GM21528 (cell line): ENCODE data around the gene UBE3D.
"Not testable (repeated sequence)": the region's sequence is repeated elsewhere in the genome, so short reads cannot be mapped to it uniquely, and the experiment has no call there.

Source experiments
- ATAC-seq: cut with Tn5 transposase; IDR thresholded peaks from one replicate; pipeline ENCODE4 v1.9.1; 2021; ENCODE audit warnings: mild to moderate bottlenecking, moderate library complexity; ENCODE audit not compliant: unreplicated experiment, low FRiP score

Gene UBE3D

DNA sequence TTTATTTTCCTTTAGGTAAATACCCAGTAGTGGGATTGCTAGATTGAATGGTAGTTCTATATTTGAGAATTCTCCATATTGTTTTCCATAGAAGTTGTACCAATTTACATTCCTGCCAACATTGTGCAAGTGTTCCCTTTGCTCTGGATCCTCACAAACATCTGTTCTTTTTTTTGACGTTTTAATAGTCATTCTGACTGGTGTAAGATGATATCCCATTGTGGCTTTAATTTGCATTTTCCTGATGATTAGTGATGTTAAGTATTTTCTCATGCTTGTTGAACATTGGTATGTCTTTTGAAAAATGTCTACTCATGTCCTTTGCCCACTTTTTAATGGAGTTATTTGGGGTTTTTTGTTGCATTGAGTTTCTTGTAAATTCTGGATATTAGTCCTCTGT, 85.6 kb downstream of the UBE3D start:
- no peak for ATAC-seq

DNA sequence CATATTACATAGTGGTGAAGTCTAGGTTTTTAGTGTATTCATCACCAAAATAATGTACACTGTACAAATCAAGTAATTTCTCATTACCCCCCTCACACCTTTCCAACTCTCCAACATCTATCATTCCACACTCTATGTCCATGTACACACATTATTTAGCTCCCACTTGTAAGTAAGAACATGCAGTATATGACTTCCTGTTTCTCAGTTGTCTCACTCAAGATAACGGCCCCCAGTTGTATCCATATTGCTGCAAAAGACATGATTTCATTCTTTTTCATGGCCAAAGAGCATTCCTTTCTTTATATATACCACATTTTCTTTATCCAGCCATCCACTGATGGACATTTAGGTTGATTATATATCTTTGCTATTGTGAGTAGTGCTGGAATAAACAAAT, 86.0 kb downstream of the UBE3D start:
- no peak for ATAC-seq

DNA sequence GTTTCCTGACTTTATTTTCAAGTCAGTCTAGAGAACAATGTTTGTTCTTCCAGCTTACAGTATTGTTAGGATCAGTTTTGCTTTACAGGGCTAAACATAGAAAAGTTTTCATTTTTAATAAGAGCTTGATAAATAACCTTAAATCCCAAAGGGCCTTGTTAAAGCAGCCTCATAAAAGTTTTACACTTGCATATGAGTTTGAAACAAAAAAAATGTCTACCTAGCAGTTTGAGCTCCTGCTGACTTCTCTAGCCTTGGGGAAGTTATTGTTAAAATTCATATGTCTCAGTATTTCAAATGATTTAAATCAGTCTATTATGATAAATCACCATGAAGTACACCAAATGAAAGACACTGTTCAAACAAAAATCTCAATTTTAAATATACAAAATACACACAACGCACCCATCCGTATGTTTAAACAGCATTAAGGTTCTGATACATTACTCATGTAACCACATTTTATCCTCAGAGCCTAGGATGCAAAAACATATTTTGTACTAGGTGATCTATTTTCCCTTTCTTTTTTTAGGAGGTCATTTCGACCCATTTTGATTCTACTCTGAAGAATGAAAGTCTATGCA, 87.2 kb downstream of the UBE3D start:
- no peak for ATAC-seq

DNA sequence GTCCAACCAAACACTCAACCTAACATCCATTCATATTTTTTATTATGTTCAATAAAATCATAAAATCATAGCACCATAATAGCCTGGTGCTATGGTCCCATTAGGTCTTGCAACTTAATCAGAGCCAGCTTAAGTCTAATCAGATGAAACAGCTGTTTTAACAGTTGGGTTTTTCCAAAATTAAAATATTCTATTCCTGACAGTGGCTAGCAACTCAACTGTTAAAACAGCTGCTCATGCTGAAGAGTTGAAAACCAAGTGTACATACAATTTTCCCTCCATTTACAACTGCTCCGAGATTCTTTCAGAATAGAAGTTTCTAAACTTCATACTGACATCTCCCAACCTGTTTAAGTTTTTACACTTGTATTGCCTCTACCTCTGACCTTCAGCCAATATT, 89.5 kb downstream of the UBE3D start:
- ATAC-seq, result no peak

DNA sequence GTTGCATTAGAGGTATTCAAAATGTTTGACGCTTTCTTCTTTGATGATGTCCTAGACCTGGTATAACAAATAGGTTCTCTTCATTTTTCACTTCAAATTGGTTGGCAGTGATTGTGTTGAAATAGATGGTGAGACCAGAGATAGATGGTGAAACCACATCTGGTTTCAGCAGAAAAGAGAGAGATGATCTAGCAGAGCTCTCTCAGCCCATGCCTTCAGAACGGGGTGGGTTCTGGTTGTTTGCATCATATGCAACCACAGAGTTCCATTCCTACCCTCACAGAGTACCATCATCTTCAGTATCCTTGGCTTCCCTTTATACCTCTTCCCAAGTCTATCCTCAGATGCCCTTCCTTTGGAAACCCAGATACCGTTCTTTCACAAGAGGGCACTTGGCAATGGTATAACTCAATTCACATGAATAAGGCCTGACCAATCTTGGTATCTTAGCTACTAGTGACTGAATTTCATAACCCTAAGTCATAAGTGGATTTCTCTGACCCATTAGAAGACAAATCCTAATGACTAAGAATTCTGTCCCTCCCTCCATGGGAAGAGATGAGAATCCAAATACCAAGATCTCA, 93.7 kb downstream of the UBE3D start:
- no peak for ATAC-seq

DNA sequence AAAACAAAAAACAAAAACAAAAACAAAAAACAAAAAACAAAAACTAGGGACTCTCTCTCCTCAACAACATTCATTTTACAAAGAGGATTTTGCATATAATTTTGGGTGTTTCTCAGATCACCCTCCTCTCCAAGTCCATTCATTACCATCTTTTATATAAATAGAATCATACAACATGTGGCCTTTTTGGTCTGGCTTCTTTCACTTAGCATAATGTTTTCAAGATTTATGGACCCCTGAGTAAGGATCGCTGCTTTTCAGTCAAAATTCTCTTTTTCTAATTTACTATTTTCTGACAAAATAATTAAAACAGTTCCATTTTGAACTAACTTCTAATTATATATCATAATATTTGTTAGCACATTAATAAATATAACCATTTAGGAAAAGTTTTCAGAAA, 94.8 kb downstream of the UBE3D start:
- ATAC-seq, result no peak

DNA sequence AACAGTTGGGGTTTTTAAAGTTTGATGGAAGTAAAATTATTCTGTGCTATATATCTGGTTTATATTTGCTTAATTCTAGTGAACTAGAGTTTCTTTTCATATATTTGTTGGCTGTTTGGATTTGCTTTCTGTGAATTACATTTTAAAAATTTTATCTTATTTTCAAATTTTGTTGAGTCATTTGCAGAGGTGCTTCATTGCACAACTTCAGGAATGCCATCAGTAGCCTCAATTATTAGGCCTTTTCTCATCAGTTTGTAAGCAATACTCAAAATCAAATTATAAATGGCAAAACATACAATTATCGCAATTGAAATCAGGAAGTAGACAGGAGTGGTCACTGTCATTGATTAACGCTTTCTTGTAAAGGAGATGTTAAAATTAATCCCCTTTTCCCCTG, 96.9 kb downstream of the UBE3D start:
- no peak for ATAC-seq

DNA sequence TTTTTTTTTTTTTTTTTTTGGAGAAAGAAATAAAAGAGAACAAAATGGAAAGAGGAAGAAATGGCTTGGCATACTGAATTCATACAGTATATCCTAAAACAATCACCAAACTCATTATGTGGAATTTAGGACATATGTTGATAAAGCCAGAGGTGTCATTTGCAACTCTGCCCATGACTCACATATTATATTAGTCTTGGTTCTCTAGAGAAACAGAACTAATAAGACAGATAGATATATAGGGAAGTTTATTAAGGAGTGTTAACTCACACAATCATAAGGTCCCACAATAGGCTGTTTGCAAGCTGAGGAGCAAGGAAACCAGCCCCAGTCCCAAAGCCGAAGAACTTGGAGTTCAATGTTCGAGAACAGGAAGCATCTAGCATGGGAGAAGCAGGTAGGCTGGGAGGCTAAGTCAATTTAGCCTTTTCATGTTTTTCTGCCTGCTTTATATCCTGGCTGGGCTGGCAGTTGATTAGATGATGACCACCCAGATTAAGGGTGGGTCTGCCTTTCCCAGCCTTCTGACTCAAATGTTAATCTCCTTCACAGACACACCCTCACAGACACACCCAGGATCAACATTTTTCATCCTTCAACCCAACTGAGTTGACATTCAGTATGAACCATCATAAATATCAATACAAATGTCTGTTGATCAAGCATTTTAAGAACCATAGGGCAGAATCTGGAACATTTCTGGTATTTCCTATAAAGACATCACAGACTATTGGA, 102.3 kb downstream of the UBE3D start:
- ATAC-seq, result no peak

DNA sequence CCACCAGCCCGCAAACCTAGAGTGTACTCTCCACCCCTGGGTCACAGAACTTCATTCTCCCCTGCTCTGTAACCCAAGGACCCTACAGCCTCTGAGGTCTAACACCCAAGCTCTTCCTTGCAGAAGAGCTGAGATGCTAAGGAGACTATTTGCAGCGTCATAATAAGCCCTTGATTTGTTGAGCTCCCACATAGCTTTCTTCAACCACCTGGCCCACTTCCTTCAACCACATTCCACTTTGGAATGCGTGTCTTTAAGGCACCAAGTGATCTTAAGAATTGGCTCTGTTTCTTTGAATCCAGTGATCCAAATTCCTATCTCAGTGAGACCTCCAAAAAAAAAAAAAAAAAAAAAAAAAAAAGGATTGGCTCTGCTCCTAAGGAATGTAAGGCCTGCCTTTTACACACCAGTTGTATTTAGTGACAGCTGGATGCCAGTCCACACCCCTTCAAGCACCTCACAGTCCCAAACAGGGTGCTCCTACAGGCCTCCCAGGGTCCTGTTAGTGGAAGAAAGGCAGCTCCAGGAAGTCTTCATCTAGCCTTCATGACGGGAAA, 106.2 kb downstream of the UBE3D start:
- no peak for ATAC-seq

DNA sequence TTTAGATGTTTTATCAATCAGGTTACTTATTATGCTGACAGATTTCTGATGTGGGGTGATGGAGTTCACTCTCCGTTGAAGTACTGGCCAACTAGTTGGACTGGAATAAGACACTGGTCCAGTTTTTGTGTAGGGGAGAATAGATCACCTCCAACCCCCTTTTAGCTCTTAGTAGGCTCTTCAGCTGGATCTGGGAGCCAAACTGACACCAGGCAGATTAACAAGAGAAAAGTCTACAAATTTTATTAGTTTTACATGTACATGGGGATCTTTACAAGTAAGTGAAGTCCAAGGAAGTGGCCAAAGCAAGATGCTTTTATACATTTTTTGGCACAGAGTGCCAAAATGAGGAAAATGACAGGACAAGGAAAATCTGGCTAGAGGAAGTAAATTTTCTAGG, 107.1 kb downstream of the UBE3D start:
- ATAC-seq, result no peak

DNA sequence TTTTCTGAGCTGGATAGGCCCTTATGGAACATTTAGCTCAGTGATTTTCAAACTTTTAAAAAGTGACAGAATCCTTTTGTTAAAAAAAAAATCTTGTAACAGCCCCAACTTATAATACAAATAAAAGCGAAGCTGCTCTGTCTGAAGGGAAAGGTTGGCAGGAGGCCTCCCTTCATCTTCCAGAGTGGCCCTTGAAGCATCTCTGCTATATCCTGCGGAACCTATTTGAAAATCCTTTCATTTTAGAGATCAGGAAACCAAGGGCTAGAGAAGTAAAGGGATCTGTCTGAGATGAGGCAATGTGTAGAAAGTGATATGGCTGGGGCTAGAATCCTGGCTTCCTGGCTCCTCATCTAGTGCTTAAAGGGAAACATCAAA, 107.8 kb downstream of the UBE3D start:
- ATAC-seq, result no peak

DNA sequence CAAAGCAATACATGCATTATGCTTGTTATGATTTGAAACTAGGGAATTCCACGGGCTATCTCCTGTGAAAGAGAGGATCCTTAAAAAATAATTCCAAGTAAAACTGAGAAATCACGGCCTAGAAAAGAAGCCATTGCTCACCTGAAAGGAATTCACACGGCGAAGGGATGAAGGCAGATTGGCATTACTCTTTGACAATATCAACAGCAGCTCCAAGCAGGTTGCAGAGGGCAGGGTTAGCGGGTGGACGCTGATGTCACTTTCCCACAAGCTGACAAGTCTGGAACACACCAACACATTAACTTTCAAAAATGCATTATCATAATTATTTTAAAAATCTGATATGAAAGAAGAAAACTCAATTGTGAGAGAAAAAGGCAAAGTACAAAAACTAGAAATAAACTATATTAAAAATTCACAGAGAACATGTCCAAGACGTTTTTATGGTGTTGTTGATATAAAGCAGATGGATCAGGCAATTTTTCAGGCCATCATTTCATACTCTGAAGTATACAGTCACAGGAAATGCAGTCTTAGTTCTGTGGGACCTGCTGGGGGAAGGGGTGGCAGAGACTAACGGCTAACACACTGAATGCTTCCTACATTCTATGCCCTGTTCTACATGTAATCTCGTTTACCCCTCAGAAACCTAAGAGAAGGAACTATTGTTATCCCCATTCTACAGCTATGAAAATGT, 108.3 kb downstream of the UBE3D start:
- no peak for ATAC-seq

DNA sequence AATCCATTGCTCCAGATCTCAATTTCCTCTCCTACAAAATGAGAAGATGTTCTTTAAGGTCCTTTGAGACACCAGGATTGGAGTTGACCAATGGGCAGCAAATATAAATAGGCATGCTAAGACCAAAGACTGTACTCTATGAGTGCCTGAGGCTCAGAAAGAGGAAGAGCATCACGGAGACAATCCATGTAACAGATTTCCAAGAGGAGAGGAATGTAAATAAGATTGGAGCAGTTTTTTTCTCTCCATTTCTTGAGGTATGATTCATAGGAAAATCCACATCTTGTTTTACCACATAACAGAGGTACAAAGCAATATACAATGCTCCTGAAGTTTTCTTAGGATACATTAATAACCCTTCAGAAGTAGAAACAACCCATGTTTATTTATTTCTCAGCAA, 109.8 kb downstream of the UBE3D start:
- ATAC-seq, result no peak

DNA sequence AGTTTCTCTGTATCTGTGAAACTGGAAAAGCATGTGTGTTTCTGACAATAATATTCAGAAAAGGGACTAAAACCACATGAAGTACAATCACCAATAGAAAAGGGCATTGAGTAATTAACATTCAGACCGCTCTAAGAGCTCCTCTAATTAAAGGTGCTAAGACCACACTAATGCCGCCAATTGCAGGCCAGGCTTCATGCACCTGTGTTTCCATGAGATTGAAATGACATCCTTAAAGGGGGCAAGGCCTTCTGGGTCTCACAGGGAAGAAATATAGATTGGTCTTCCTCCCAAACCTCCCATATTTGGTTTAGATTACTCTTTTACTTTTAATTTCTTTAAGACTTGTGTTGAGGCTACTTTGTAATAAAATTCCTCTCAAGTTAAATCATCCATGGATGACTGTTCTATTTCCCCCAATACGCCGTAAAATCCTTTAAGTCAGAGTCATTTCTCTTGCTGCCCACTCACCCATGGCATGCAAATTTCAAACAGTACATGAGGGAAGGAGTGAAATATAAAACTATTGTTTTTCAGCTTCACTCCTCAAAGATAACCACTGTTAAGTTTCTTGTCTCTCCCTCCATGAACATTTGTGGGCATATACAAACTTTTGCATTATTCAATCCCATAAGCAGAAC, 110.6 kb downstream of the UBE3D start:
- ATAC-seq, result peak; percentile 72

DNA sequence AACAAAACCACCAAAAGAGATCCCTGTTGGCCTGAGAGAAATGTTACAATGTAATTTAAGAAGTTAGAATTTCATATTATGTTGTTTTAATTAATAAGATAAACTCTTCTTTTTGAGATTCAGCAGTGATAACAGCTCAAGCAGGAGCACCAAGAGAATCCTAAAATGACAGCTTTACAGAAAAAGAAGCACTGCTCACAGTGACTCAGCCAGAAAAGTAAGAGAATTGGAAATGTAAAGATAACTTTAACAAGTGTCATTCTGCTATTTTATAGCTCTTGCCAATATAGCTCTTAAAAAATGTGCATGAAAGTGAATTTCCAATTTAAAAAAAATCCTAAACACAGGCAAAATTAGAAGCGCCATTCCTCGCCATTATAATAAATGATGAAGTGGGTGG, 111.3 kb downstream of the UBE3D start:
- ATAC-seq, result no peak

DNA sequence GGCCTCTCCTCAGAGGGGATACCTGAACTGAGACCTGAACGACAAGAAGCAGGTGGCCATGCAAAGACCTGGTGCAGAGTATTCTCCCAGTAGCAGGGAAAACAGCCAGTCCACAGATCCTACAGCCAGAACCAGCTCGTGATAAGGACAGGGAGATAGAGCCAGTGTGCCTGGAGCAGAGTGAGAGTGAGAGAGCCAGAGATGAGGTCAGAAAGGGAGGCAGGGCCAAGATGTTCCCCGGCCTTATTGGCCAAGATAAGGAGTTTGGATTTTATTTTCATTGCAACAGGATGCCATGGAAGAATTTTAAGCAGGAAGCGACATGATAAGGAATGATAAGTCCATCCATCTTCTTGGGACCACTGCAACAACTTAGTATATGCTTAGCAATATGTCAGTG, 111.8 kb downstream of the UBE3D start:
- ATAC-seq, result no peak

DNA sequence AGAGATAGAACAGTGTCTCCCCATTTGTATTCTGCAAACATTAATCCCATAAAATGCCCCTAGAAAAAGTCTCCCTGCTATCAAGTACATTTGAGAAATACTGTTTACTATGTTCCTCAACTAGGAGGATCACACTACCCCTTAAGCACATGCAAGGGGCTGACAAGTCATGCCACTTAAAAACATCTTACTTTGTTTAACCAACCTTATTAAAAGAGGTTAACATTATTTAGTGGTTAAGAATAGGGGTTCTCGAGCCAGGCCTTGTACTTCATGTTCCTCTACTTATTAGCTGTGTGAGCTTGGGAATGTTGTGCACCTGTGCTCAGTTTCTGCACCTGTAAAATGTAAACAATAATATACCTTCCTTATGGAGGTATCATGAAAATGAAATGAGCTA, 113.7 kb downstream of the UBE3D start:
- ATAC-seq, result no peak

DNA sequence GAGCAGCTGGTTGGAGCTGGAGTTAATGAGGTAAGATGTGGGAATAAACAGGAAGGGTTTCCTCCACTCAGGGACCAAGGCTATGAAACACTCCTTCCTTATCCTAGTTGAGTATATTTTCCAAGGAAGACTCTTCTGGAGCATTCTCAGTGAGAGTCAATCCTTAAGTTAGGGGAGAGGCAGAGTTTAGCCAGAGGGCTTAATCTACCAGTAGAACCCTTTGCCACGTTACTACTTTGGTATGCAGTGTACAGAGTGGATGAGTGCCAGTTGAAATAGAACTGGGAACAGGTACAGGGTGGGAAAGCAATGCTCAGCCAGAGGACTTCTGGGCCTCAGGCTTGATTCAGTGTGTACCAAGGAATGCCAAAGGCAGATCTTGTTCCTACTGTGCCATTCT, 114.3 kb downstream of the UBE3D start:
- no peak for ATAC-seq

DNA sequence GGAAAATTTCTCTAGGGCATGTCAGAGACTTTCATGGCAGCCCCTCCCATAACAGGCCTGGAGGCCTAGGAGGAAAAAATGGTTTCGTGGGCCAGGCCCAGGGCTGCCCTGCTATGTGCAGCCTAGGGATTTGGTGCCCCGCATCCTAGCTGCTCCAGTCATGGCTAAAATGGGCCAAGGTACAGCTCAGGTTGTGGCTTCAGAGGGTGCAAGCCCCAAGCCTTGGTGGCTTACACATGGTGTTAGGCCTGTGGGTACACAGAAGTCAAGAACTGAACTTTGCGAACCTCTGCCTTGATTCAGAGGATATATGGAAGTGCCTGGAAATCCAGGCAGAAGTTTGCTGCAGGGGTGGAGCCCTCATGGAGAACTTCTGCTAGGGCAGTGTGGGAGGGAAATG, 134.7 kb downstream of the UBE3D start:
- not testable (repeated sequence) for ATAC-seq

DNA sequence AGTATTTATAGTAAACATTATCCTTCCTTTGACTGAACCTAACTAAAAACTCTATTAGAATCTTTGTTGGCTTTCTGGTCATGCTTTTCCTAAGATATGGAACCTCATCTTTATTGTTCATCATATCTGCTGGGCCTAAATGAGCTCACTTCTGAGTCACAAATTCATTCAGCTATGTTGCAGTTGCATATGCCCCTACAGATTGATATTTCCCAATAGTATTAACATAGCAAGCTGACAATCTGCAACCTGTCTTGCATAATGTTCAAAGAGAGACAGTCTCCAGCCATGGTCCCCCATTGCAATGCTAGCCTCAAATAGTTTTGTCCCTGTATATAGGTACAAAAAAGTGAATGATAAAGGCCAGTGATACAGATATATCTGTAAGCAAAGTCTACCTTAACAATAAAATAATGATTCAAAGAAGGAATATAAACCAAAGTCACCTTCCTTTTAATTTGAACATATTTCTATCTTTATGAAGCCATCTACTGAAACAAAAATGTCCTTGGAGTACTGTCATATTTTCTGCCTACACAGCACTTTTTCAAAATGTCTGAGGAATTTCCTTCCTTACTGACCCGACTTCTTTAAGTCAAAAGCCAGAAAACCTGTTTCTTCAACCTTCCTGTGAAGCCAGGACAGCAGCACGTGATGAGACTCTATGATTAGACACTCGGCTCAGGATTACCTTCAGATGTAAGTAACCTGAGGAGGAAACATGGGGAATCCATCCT, 140.7 kb downstream of the UBE3D start:
- no peak for ATAC-seq
